HG03439 (cell line): ENCODE results near the gene S100A5.
"Not testable (repeated sequence)": the region's sequence is repeated elsewhere in the genome, so short reads cannot be mapped to it uniquely, and the experiment has no call there.

Experiments
- ATAC-seq: cut with Tn5 transposase; IDR thresholded peaks from one replicate; pipeline ENCODE4 v1.9.1; 2021; ENCODE audit warnings: mild to moderate bottlenecking, moderate library complexity; ENCODE audit not compliant: unreplicated experiment

S100A5 gene

GRCh38 chr1:153567621-153568366 lies 27.1 kb upstream of the S100A5 start:
- no peak for ATAC-seq

DNA sequence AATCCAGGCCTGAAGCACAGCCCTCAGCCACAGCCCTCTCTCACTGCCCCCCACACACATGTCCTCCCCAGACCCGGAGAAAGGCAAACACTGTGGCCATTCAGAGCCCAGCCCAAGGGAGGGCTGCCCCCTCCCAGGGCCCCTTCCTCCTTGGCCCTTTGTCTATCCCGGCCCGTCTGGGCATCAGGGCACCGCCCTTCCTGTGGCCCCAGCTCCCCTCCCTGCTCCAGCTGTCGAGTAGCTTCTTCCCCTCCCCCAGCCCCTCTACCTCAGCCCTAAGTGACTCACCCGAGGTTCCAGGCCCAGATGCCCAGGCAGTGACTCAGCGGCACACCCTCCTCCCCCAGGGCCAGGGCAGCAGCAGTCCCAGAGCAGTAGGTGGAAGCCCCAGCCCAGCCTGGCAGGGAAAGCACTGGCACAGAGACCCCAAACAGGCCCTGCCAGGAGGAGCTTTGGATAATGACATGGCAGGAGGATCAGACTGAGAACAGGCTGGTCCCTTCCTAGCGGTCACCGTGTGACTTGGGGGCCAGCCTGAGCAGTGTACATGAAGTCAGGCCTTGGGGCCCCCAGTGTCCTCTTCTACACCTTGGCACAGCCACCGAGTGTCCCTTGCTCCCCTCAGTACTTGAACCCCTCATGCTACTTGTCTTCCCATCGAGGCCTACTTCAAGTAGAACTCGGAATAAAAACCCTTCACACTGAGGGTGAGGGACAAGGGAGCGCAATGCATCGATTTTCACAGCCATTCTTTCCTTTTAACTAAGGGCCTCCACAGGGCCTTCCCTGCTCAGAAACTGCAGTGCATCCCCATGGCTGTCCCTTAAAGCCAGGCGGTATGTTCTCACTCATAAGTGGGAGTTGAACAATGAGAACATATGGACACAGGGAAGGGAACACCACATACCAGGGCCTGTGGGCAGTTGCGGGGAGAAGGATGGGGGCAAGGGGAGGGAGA lies 26.0 kb upstream of the S100A5 start:
- no peak for ATAC-seq

DNA sequence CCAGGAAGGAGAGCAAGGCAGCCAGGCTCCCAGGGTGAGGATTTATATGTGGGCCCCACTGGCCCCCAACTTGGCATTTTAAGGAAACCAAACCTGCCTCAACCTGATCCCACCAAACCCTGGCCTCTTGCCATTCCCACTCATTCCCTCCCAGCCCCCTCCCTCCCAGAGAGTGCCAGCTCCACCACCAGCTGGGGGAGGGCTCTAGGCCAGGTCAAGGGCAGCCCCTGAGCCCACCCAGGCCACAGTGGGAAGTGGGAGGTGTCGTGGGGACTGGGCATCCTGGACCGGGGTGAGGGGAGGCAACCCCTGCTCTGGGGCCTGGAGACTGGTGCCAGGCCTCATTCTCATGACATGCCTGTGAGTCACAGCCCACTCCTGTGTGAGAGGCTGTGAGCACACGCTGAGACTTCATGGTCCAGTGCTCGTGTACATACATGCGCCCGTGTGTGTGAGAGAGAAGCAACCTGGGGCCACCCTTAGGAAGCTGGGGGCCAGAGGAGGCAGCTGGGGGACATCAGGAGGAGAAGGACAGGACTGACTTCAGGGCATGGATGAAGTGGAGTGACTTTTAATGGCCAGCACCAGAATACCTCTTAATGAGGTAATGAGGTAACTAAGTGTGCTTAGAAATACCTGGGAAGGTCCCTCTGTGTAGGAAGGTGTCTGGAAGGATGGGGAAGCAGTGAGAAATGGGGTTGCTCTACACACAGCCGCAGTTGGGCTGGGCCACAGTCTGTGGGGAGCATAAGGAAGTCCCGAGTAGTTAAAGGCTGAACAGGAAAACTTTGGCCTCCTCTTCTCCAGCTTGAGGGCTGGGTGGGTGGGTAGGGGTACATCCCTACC lies 25.0 kb upstream of the S100A5 start, which contains the start of gene S100A2:
TSS of gene S100A2 (minus strand) at position 316 of the 846 bp plus-strand sequence. CDS start 1,967 bp downstream, outside the sequence.
- ATAC-seq, result no peak

DNA sequence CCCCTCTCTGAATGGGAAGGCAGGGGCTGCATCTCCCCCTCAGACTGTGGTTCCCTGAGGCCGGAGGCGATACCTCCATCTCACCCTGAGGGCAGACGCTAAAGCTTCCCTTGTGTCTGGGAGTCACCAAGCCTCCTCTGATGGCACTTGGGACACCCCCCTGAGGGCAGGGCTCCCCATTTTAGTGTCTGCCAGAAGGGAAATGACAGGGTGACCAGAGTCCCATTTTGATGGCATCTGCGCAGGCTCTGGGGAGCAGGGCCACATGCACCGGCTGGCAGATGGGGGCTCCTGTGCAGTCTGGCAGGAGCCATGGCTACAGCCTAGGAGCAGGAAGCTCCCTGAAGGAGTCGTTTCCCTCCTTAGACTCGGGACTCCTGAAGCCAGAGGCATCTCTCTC lies 23.3 kb upstream of the S100A5 start:
- ATAC-seq, result no peak

GRCh38 chr1:153563483-153563901 lies 22.8 kb upstream of the S100A5 start:
- ATAC-seq, result no peak

- not testable (repeated sequence) for ATAC-seq
These were observed 21.3 kb upstream of the S100A5 start for GRCh38 chr1:153562021-153562420.

- no peak for ATAC-seq
These were observed 20.8 kb upstream of the S100A5 start for GRCh38 chr1:153561466-153561985.

GRCh38 chr1:153560771-153561465 lies 20.2 kb upstream of the S100A5 start:
- ATAC-seq, result no peak

- no peak for ATAC-seq
These were observed 19.5 kb upstream of the S100A5 start for GRCh38 chr1:153560241-153560640.

DNA sequence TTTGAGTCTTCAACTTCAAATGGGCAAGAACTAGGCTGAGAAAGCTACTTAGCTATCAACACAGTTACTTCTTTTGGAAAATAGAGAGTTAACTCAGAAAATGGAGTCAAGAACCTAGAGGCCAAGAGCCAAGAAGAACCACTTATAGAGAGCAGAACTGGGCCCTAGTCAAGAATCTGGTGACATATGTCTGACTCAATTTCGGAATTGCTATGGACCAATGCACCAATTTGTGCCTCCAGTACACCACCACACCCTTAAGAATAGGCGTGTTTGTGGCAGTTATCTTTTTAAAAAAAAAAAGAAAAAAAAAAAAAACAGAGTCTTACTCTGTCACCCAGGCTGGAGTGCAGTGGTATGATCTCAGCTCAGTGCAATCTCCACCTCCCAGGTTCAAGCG lies 17.1 kb upstream of the S100A5 start:
- no peak for ATAC-seq

DNA sequence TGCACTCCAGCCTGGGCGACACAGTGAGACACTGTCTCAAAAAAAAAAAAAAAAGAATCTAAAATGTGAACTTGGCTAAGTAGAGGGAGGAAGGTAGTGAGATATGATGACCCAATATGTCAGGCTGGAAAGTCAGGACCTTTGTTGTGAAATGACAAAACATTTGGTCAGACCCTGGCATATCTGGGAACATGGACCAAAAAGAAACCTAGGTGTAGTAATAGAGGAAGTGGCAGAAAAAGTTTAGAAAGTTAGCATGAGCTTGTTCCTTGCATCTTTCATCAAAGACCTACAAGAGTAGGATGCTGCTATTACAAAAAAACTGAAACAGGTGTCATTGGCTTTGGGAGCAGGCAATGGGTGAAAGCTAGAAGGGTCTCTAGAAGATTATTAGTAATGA lies 15.6 kb upstream of the S100A5 start:
- ATAC-seq, result no peak

- no peak for ATAC-seq
These were observed 13.3 kb upstream of the S100A5 start for GRCh38 chr1:153553830-153554541.

GRCh38 chr1:153553096-153553495 lies 12.4 kb upstream of the S100A5 start:
- no peak for ATAC-seq

- no peak for ATAC-seq
These were observed 11.6 kb upstream of the S100A5 start for GRCh38 chr1:153552335-153552734.

DNA sequence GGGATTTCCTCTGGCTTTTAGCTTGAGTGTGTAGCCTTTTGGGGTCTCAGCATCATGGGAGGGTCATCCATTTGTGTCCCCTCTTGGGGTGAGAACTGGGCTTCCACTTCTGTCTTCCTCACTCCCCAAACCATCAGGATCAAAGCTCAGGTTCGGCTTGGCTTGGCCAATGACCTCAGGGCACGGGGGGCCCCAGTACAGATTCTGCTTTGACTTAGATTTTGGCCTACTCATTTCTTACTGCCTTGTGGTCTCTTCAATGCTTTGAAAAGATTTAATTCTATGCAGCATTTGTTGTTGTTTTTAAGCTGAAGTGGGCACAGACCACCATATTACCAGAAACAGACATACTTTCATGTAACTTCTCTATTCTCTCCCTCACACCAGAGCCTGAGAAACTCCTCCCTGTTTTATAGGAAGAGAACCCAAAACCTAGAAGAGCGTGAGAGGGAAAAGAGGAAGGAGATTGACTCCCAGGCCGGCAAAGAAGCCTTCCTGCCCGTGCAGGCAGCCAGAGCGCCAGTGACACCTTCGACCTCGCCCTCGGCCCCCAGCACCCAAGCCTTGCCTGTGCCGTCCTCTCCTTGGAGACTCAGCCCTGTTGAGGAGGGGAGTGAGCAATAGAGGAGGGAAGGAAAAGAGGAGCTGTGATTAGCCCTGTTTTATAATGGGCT lies 10.2 kb upstream of the S100A5 start:
- no peak for ATAC-seq

- no peak for ATAC-seq
These were observed 9.6 kb upstream of the S100A5 start for GRCh38 chr1:153550398-153550758.

- ATAC-seq, result no peak
These were observed 9.1 kb upstream of the S100A5 start for GRCh38 chr1:153549741-153550397.
